H1 (cell line): ENCODE data around the gene ZFYVE21. TPM values are rescaled to one million over a fixed set of nuclear protein-coding genes. Genes with fewer than 3 reads are reported as not detected.

Source experiments
- CTCF ChIA-PET: fragments of 300-600 bp; sonication (Branson Sonifier 250); formaldehyde crosslinking; loops from one replicate; lab custom pipeline; 2021; ENCODE audit not compliant: partially characterized antibody; lab: Charles Lee
- POLR2A ChIA-PET: fragments of 300-600 bp; sonication (Branson Sonifier 250); formaldehyde crosslinking; loops from one replicate; lab custom pipeline; 2021; ENCODE audit warnings: inconsistent platforms; ENCODE audit not compliant: partially characterized antibody; lab: Charles Lee
- DNase-seq, 2 experiments: peaks; one replicate each; pipeline versions ENCODE4 v3.0.0 to v3.0.0-alpha.2; 2010 to 2022; ENCODE audit warnings: low spot score in 2 of 2, low read depth in 1 of 2, mixed read lengths in 1 of 2
- FAIRE-seq: peaks from 2 replicates; lab custom pipeline; 2011; peaks lifted over from hg19 to GRCh38; lab: Jason Lieb, UNC
- H2AFZ ChIP-seq: 2 replicates; pipeline ENCODE4 v1.8.1; 2012; ENCODE audit warnings: low read length, inconsistent platforms
- H2AK5ac ChIP-seq: 2 replicates; pipeline ENCODE4 v1.6.1; 2013; ENCODE audit warnings: low read depth, low read length
- H2BK120ac ChIP-seq: replicated peaks from 2 replicates; pipeline ENCODE3; 2013; ENCODE audit warnings: low read depth, low read length, inconsistent platforms
- H2BK12ac ChIP-seq: 2 replicates; pipeline ENCODE4 v1.6.1; 2013; ENCODE audit warnings: low read depth, low read length
- H2BK15ac ChIP-seq: 2 replicates; pipeline ENCODE4 v1.6.1; 2013; ENCODE audit warnings: low read length
- H2BK20ac ChIP-seq: 2 replicates; pipeline ENCODE4 v1.6.1; 2013; ENCODE audit warnings: low read length
- H2BK5ac ChIP-seq: 2 replicates; pipeline ENCODE4 v1.6.1; 2013; ENCODE audit warnings: low read depth, low read length
- H3K14ac ChIP-seq: 2 replicates; pipeline ENCODE4 v1.6.1; 2013; ENCODE audit warnings: inconsistent platforms; ENCODE audit not compliant: insufficient read length
- H3K18ac ChIP-seq: 2 replicates; pipeline ENCODE4 v1.6.1; 2013; ENCODE audit warnings: low read length; ENCODE audit errors: extremely low read depth
- H3K23ac ChIP-seq: 2 replicates; pipeline ENCODE4 v1.6.1; 2013; ENCODE audit warnings: inconsistent platforms; ENCODE audit not compliant: insufficient read length
- H3K23me2 ChIP-seq: 2 replicates; pipeline ENCODE4 v1.6.1; 2013; ENCODE audit warnings: low read depth, low read length
- H3K27ac ChIP-seq: 2 replicates; pipeline ENCODE4 v1.6.1; 2011; ENCODE audit warnings: low read depth, low read length, inconsistent platforms
- H3K27me3 ChIP-seq, 4 experiments: replicated peaks in 1 of 4; 1 replicate in 1 of 4; 2 replicates in 3 of 4; pipeline versions ENCODE4 v1.6.1 to v1.8.1; 2011 to 2013; ENCODE audit warnings: low read length in 3 of 4, mild to moderate bottlenecking in 3 of 4, inconsistent platforms in 2 of 4, mixed read lengths in 2 of 4, moderate library complexity in 1 of 4; ENCODE audit not compliant: control insufficient read depth in 3 of 4, insufficient read depth in 3 of 4; ENCODE audit errors: extremely low read depth in 1 of 4
- H3K36me3 ChIP-seq, 4 experiments: 2 replicates each; pipeline versions ENCODE4 v1.6.1 to v1.8.1; 2011 to 2013; ENCODE audit warnings: mild to moderate bottlenecking in 4 of 4, low read length in 3 of 4, moderate library complexity in 2 of 4, control low read depth in 1 of 4, inconsistent platforms in 1 of 4; ENCODE audit not compliant: insufficient read depth in 4 of 4, control insufficient read depth in 2 of 4
- H3K4ac ChIP-seq: replicated peaks from 2 replicates; pipeline ENCODE3; 2013; ENCODE audit warnings: low read length, low read depth, mixed read lengths, inconsistent platforms; ENCODE audit not compliant: insufficient read length
- H3K4me1 ChIP-seq, 4 experiments: replicated peaks in 1 of 4; 1 replicate in 1 of 4; 2 replicates in 3 of 4; pipeline versions ENCODE4 v1.6.1 to v1.8.1; 2011 to 2013; ENCODE audit warnings: low read length in 3 of 4, inconsistent platforms in 2 of 4, mixed read lengths in 1 of 4; ENCODE audit not compliant: insufficient read depth in 4 of 4, control insufficient read depth in 3 of 4
- H3K4me2 ChIP-seq, 2 experiments: 2 replicates each; pipeline versions ENCODE4 v1.6.1 to v1.8.1; 2011 to 2013; ENCODE audit warnings: low read depth in 2 of 2, low read length in 2 of 2, control low read depth in 1 of 2, inconsistent platforms in 1 of 2, mild to moderate bottlenecking in 1 of 2; ENCODE audit not compliant: insufficient read depth in 1 of 2
- H3K4me3 ChIP-seq, 4 experiments: fragments of 200-600, 300-600 bp in 1 of 4; sonication (generic), shearing (Covaris generic), sonication (Bioruptor Twin) in 1 of 4; 2 replicates each; pipeline versions ENCODE4 v1.5.1 to v1.8.1; 2011 to 2016; ENCODE audit warnings: low read length in 4 of 4, low read depth in 3 of 4, control low read depth in 2 of 4, inconsistent platforms in 2 of 4, mild to moderate bottlenecking in 2 of 4, mixed read lengths in 1 of 4, moderate library complexity in 1 of 4; ENCODE audit not compliant: insufficient read depth in 2 of 4; ENCODE audit errors: extremely low read depth in 1 of 4
- H3K56ac ChIP-seq: replicated peaks from 2 replicates; pipeline ENCODE3; 2013; ENCODE audit warnings: low read depth, mild to moderate bottlenecking, mixed read lengths, low read length, inconsistent platforms; ENCODE audit not compliant: insufficient read length
- H3K79me1 ChIP-seq: 2 replicates; pipeline ENCODE4 v1.6.1; 2013; ENCODE audit warnings: low read depth, low read length, control low read depth
- H3K79me2 ChIP-seq, 2 experiments: 2 replicates each; pipeline versions ENCODE4 v1.6.1 to v1.8.1; 2012 to 2013; ENCODE audit warnings: low read length in 2 of 2, mild to moderate bottlenecking in 2 of 2, inconsistent platforms in 1 of 2; ENCODE audit not compliant: insufficient read depth in 2 of 2, control insufficient read depth in 1 of 2
- H3K9ac ChIP-seq, 4 experiments: replicated peaks in 1 of 4; 1 replicate in 1 of 4; 2 replicates in 3 of 4; pipeline versions ENCODE4 v1.6.1 to v1.8.1; 2011 to 2013; ENCODE audit warnings: low read depth in 3 of 4, low read length in 3 of 4, control low read depth in 2 of 4, mild to moderate bottlenecking in 2 of 4, moderate library complexity in 2 of 4, inconsistent platforms in 1 of 4; ENCODE audit errors: extremely low read depth in 1 of 4
- H3K9me3 ChIP-seq, 2 experiments: 2 replicates each; pipeline versions ENCODE4 v1.6.1 to v1.8.1; 2012 to 2013; ENCODE audit warnings: mild to moderate bottlenecking in 2 of 2, moderate library complexity in 2 of 2, control low read depth in 1 of 2, inconsistent platforms in 1 of 2, low read depth in 1 of 2, low read length in 1 of 2, mixed read lengths in 1 of 2; ENCODE audit not compliant: insufficient read depth in 2 of 2
- H4K20me1 ChIP-seq, 2 experiments: replicated peaks in 1 of 2; 2 replicates each; pipeline versions ENCODE3 to v1.8.1; 2011 to 2013; ENCODE audit warnings: inconsistent platforms in 2 of 2, low read length in 2 of 2, mild to moderate bottlenecking in 1 of 2; ENCODE audit not compliant: insufficient read depth in 2 of 2, control insufficient read depth in 1 of 2
- H4K5ac ChIP-seq: 2 replicates; pipeline ENCODE4 v1.6.1; 2013; ENCODE audit warnings: low read length, low read depth, mixed read lengths, inconsistent platforms; ENCODE audit not compliant: insufficient read length
- H4K8ac ChIP-seq: 2 replicates; pipeline ENCODE4 v1.8.0; 2013; ENCODE audit warnings: mild to moderate bottlenecking, moderate library complexity, low read length, inconsistent platforms; ENCODE audit not compliant: insufficient read depth; ENCODE audit errors: extremely low read depth
- H4K91ac ChIP-seq: replicated peaks from 2 replicates; pipeline ENCODE3; 2013; ENCODE audit warnings: low read length, mixed read lengths, inconsistent platforms; ENCODE audit not compliant: insufficient read length
- BCL11A ChIP-seq, 2 experiments: IDR thresholded peaks; one replicate each; pipeline ENCODE4 v1.6.1; 2011; ENCODE audit warnings: low read depth in 2 of 2, low read length in 2 of 2, mild to moderate bottlenecking in 2 of 2
- BRCA1 ChIP-seq: IDR thresholded peaks from 2 replicates; pipeline ENCODE4 v1.6.1; 2012; ENCODE audit warnings: low read depth, low read length, improper control_type of control experiment
- CEBPB ChIP-seq: IDR thresholded peaks from 2 replicates; pipeline ENCODE4 v1.6.1; 2012; ENCODE audit warnings: low read depth, low read length
- CREB1 ChIP-seq: IDR thresholded peaks from 2 replicates; pipeline ENCODE4 v1.6.1; 2012; ENCODE audit warnings: inconsistent platforms
- EGR1 ChIP-seq: IDR thresholded peaks from 2 replicates; pipeline ENCODE4 v1.6.1; 2011; ENCODE audit warnings: low read depth, low read length, borderline replicate concordance
- FOSL1 ChIP-seq: IDR thresholded peaks from 2 replicates; pipeline ENCODE4 v1.6.1; 2011; ENCODE audit warnings: mild to moderate bottlenecking, low read depth, low read length, moderate library complexity; ENCODE audit not compliant: insufficient read depth
- GABPA ChIP-seq: IDR thresholded peaks from 2 replicates; pipeline ENCODE4 v1.6.1; 2011; ENCODE audit warnings: mild to moderate bottlenecking, low read length, moderate library complexity, borderline replicate concordance; ENCODE audit not compliant: insufficient read depth
- HDAC6 ChIP-seq: IDR thresholded peaks from one replicate; pipeline ENCODE4 v1.7.1; 2012; ENCODE audit warnings: low read depth, mild to moderate bottlenecking, inconsistent platforms, low read length, moderate library complexity
- KDM5A ChIP-seq: fragments of 200-600 bp; IDR thresholded peaks from 2 replicates; pipeline ENCODE4 v1.7.1; 2012; ENCODE audit warnings: mild to moderate bottlenecking, low read length, inconsistent platforms, mixed read lengths
- RFX5 ChIP-seq: IDR thresholded peaks from 2 replicates; pipeline ENCODE4 v1.6.1; 2011; ENCODE audit warnings: low read depth, low read length, improper control_type of control experiment, borderline replicate concordance
- SP2 ChIP-seq: IDR thresholded peaks from 2 replicates; pipeline ENCODE4 v1.6.1; 2012; ENCODE audit warnings: mild to moderate bottlenecking, low read length, inconsistent platforms
- WGBS, 2 experiments: shearing (Covaris generic) in 1 of 2; methylation state at CpG; one replicate each; pipeline versions ENCODE4 v1.1.6 to v1.1.7; 2013 to 2015; ENCODE audit warnings: low lambda C conversion rate in 2 of 2, mixed read lengths in 2 of 2, inconsistent platforms in 1 of 2, low coverage in 1 of 2, missing lambda C conversion rate in 1 of 2; ENCODE audit not compliant: insufficient replicate concordance in 2 of 2, insufficient coverage in 1 of 2, insufficient read length in 1 of 2; ENCODE audit errors: extremely low coverage in 1 of 2, missing lambda C conversion rate in 1 of 2; 5-methylcytosine and 5-hydroxymethylcytosine counted together
- polyA plus RNA-seq, 7 experiments: library from polyadenylated mRNA; depleted of rRNA in 3 of 7; stranded (reverse) in 5 of 7; unstranded in 2 of 7; fragments of >200 nt in 5 of 7; fragments of 200-250 nt in 2 of 7; gene quantifications; 1 replicate in 5 of 7; 2 replicates in 1 of 7; 4 replicates in 1 of 7; pipeline versions ENCODE4 v1.2.1 to v1.2.3, GENCODE V29; 2011 to 2013; ENCODE audit warnings: missing spikeins in 2 of 7, mixed read lengths in 2 of 7
- total RNA-seq: library from RNA; stranded (reverse); fragmentation: NEBNext Ultra II Directional; extraction: Animal tissue kit (Norgen Biotek cat#: 25700); gene quantifications from 2 replicates; pipeline ENCODE4 v1.2.1, GENCODE V29; 2021
- TF ChIP-seq, protein P1 (sequence below), 3 experiments: IDR thresholded peaks; 1 replicate in 2 of 3; 2 replicates in 1 of 3; pipeline versions ENCODE4 v1.5.1 to v1.6.1; 2011; ENCODE audit warnings: low read length in 3 of 3, mild to moderate bottlenecking in 3 of 3, inconsistent platforms in 2 of 3, low read depth in 1 of 3, moderate library complexity in 1 of 3; ENCODE audit not compliant: insufficient read depth in 1 of 3; ENCODE audit errors: control extremely low read depth in 1 of 3

The ZFYVE21 gene
- total and polyA plus RNA-seq, 2 of the 8 experiments (the other 6 are each of a cell fraction or from before 2014, with no cell fraction given): 53.4 to 127 TPM

- ChIA-PET CTCF (no interaction called here), POLR2A (no interaction called here)
- Histone ChIP-seq H4K5ac (no peak overlapping the region), H3K4ac (no peak overlapping the region), H3K18ac (no peak overlapping the region), H2BK5ac (no peak overlapping the region), H2BK15ac (no peak overlapping the region), H2AK5ac (no peak overlapping the region), H2BK12ac (no peak overlapping the region), H3K56ac (no peak overlapping the region), H2AFZ (no peak overlapping the region), H3K27me3 (no peaks in the 10 kb centered on the region), H3K79me2 (no peaks in the 10 kb centered on the region; a peak in 1 of 4 replicates), H4K91ac (no peak overlapping the region), H3K4me2 (no peak overlapping the region), H3K36me3 (peaks cover 26 to 73% (median 38%) of the 10 kb centered on the region in 4 experiments), H3K23me2 (no peaks in the 10 kb centered on the region), H2BK20ac (no peak overlapping the region), H3K9me3 (no peaks in the 10 kb centered on the region), H3K23ac (no peak overlapping the region), H3K27ac (no peak overlapping the region), H3K79me1 (no peaks in the 10 kb centered on the region; the same call in 1 of the 2 replicates), H3K9ac (no peak overlapping the region), H3K14ac (no peak overlapping the region), H3K4me1 (no peaks in the 10 kb centered on the region), H3K4me3 (no peak overlapping the region), H4K8ac (no peak overlapping the region), H2BK120ac (no peak overlapping the region), H4K20me1 (peaks cover 5 to 10% of the 10 kb centered on the region in 2 experiments)
- 86% methylated on average over 15 of the region's 15 CpGs; no CpG with 5 or more reads in 1 of the 2 experiments for WGBS, 2 experiments
- no peak for FAIRE-seq
- DNase-seq: no peak
- no peak for TF ChIP-seq BRCA1
- TF ChIP-seq, protein P1, sequence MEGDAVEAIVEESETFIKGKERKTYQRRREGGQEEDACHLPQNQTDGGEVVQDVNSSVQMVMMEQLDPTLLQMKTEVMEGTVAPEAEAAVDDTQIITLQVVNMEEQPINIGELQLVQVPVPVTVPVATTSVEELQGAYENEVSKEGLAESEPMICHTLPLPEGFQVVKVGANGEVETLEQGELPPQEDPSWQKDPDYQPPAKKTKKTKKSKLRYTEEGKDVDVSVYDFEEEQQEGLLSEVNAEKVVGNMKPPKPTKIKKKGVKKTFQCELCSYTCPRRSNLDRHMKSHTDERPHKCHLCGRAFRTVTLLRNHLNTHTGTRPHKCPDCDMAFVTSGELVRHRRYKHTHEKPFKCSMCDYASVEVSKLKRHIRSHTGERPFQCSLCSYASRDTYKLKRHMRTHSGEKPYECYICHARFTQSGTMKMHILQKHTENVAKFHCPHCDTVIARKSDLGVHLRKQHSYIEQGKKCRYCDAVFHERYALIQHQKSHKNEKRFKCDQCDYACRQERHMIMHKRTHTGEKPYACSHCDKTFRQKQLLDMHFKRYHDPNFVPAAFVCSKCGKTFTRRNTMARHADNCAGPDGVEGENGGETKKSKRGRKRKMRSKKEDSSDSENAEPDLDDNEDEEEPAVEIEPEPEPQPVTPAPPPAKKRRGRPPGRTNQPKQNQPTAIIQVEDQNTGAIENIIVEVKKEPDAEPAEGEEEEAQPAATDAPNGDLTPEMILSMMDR (IDR thresholded peaks at IDR 0.05; ENCODE audit: control extremely low read depth in 1 of 3, insufficient read depth in 1 of 3, low read depth in 1 of 3, low read length in 3 of 3): no peak
- no peak for TF ChIP-seq BCL11A (IDR thresholded peaks at IDR 0.05; ENCODE audit: low read depth in 2 of 2, low read length in 2 of 2)
- no peak for TF ChIP-seq EGR1
- no peak for TF ChIP-seq RFX5
- TF ChIP-seq GABPA: no peak
- TF ChIP-seq KDM5A: no peak
- no peak for TF ChIP-seq CEBPB
- no peak for TF ChIP-seq CREB1
- TF ChIP-seq SP2: no peak
- no peak for TF ChIP-seq FOSL1
- no peak for TF ChIP-seq HDAC6
Measured at GRCh38 chr14:103683139-103683538, 32.5 kb upstream of the ZFYVE21 start.
